B cell (primary cell): ENCODE results near the gene PDXP. TPM values are rescaled to one million over a fixed set of nuclear protein-coding genes. Genes with fewer than 3 reads are reported as not detected.

Experiments used
- ATAC-seq: fragments of 200-7000 bp; cut with Tn5 transposase; one replicate; pipeline ENCODE4 v1.10.0; 2021; ENCODE audit warnings: low read depth, mild to moderate bottlenecking, moderate number of reproducible peaks, moderate library complexity
- CTCF ChIA-PET: fragments of 350-600 bp; sonication (Branson Sonifier 250); formaldehyde crosslinking; loops from one replicate; lab custom pipeline; 2021; ENCODE audit warnings: antibody characterized with exemption, inconsistent platforms; lab: Charles Lee
- POLR2A ChIA-PET: fragments of 350-600 bp; sonication (Branson Sonifier 250); formaldehyde crosslinking; loops from one replicate; lab custom pipeline; 2021; ENCODE audit warnings: antibody characterized with exemption; lab: Charles Lee
- DNase-seq: peaks from one replicate; pipeline ENCODE4 v3.0.0; 2013
- H2AFZ ChIP-seq: 2 replicates; pipeline ENCODE4 v1.6.1; 2012; ENCODE audit warnings: mild to moderate bottlenecking, low read depth, low read length; ENCODE audit not compliant: insufficient read depth, poor library complexity, severe bottlenecking
- H3K27ac ChIP-seq, 2 donors: 1 replicate in 1 of 2; 2 replicates in 1 of 2; pipeline ENCODE4 v1.5.1; 2012 to 2013; ENCODE audit warnings: low read length in 2 of 2, mild to moderate bottlenecking in 2 of 2, moderate library complexity in 1 of 2
- H3K27me3 ChIP-seq, 4 experiments: fragments of 200-600 bp in 1 of 4; sonication (generic) in 1 of 4; replicated peaks in 1 of 4; 1 replicate in 2 of 4; 2 replicates in 2 of 4; pipeline versions ENCODE4 v1.6.1 to v1.7.0; 2013 to 2016; ENCODE audit warnings: low read length in 3 of 4, mild to moderate bottlenecking in 2 of 4, mixed read lengths in 1 of 4, moderate library complexity in 1 of 4; ENCODE audit not compliant: insufficient read depth in 4 of 4, control insufficient read depth in 3 of 4; ENCODE audit errors: control extremely low read depth in 1 of 4
- H3K36me3 ChIP-seq, 2 experiments: replicated peaks in 1 of 2; 1 replicate in 1 of 2; 2 replicates in 1 of 2; pipeline versions ENCODE4 v1.6.1 to v1.7.1; 2013; ENCODE audit warnings: low read length in 1 of 2; ENCODE audit not compliant: insufficient read depth in 2 of 2, control insufficient read depth in 1 of 2; ENCODE audit errors: control extremely low read depth in 1 of 2, extremely low read depth in 1 of 2
- H3K4me1 ChIP-seq, 2 donors: fragments of 200-600 bp in 1 of 2; sonication (generic) in 1 of 2; 1 replicate in 1 of 2; 2 replicates in 1 of 2; pipeline versions ENCODE4 v1.5.1 to v1.6.1; 2013 to 2017; ENCODE audit warnings: low read length in 2 of 2; ENCODE audit not compliant: control insufficient read depth in 2 of 2, insufficient read depth in 2 of 2
- H3K4me2 ChIP-seq: replicated peaks from 2 replicates; pipeline ENCODE3; 2012; ENCODE audit warnings: mild to moderate bottlenecking, low read depth, low read length; ENCODE audit not compliant: poor library complexity, severe bottlenecking
- H3K4me3 ChIP-seq, 5 experiments: fragments of 200-600 bp in 1 of 5; sonication (generic) in 1 of 5; 1 replicate in 3 of 5; 2 replicates in 2 of 5; pipeline versions ENCODE4 v1.5.1 to v1.7.0; 2011 to 2016; ENCODE audit warnings: low read length in 4 of 5, mild to moderate bottlenecking in 4 of 5, low read depth in 2 of 5, control low read depth in 1 of 5, moderate library complexity in 1 of 5; ENCODE audit not compliant: insufficient read depth in 1 of 5; ENCODE audit errors: control extremely low read depth in 1 of 5, extremely low read depth in 1 of 5
- H3K79me2 ChIP-seq: fragments of 200-600 bp; sonication (generic); one replicate; pipeline ENCODE4 v1.6.0; 2016; ENCODE audit warnings: low read length; ENCODE audit not compliant: control insufficient read depth, insufficient read depth
- H3K9ac ChIP-seq: fragments of 200-600 bp; sonication (generic); 2 replicates; pipeline ENCODE4 v1.6.1; 2017; ENCODE audit warnings: mild to moderate bottlenecking, low read length, moderate library complexity
- H3K9me3 ChIP-seq, 3 donors: one replicate each; pipeline versions ENCODE4 v1.6.1 to v1.7.1; 2013; ENCODE audit warnings: low read length in 2 of 3; ENCODE audit not compliant: control insufficient read depth in 2 of 3, insufficient read depth in 1 of 3; ENCODE audit errors: control extremely low read depth in 1 of 3
- H4K20me1 ChIP-seq: 2 replicates; pipeline ENCODE4 v1.6.0; 2012; ENCODE audit warnings: mild to moderate bottlenecking, low read length; ENCODE audit not compliant: insufficient read depth, control insufficient read depth, poor library complexity, severe bottlenecking
- H3K27ac Mint-ChIP-seq: one replicate; pipeline ENCODE4 v1.8.0; 2021; ENCODE audit warnings: mixed read lengths
- H3K27me3 Mint-ChIP-seq: one replicate; pipeline ENCODE4 v1.8.0; 2021; ENCODE audit warnings: mixed read lengths
- H3K4me1 Mint-ChIP-seq: one replicate; pipeline ENCODE4 v1.8.0; 2021; ENCODE audit warnings: mixed read lengths
- H3K4me3 Mint-ChIP-seq: one replicate; pipeline ENCODE4 v1.8.0; 2021; ENCODE audit warnings: mixed read lengths
- H3K9me3 Mint-ChIP-seq: one replicate; pipeline ENCODE4 v1.8.0; 2022; ENCODE audit warnings: mixed read lengths; ENCODE audit not compliant: insufficient read depth
- CTCF ChIP-seq: fragments of 200-600 bp; IDR thresholded peaks from one replicate; pipeline ENCODE4 v1.8.0; 2022; ENCODE audit warnings: antibody characterized with exemption, mild to moderate bottlenecking
- EZH2 ChIP-seq: IDR thresholded peaks from 2 replicates; pipeline ENCODE4 v1.6.1; 2012; ENCODE audit warnings: borderline replicate concordance, low read depth, mild to moderate bottlenecking, moderate library complexity, low read length; ENCODE audit not compliant: insufficient read depth, poor library complexity, severe bottlenecking
- WGBS: methylation state at CpG from one replicate; pipeline ENCODE4 v1.1.5; 2013; ENCODE audit warnings: missing lambda C conversion rate; ENCODE audit not compliant: insufficient coverage; 5-methylcytosine and 5-hydroxymethylcytosine counted together
- intact Hi-C: fragments of 100-400 bp; cut with micrococcal nuclease; formaldehyde crosslinking; loops from one replicate; pipeline ENCODE4 v1.10.0; 2022
- polyA plus RNA-seq: library from polyadenylated mRNA; depleted of rRNA; stranded (reverse); fragments of >200 nt; gene quantifications from 2 replicates; pipeline ENCODE4 v1.2.3, GENCODE V29; 2012
- total RNA-seq, 2 donors: library from RNA; stranded (reverse); fragments of 120-200 nt in 1 of 2; gene quantifications; 1 replicate in 1 of 2; 2 replicates in 1 of 2; pipeline versions ENCODE4 v1.2.3 to v1.2.4, GENCODE V29; 2013 to 2022

PDXP gene
- total and polyA plus RNA-seq, 2 donors (not counting 1 experiment from before 2014, with no cell fraction given) = 16.6 to 17.5 TPM

- H3K9me3 ChIP-seq = no peaks in the 10 kb centered on the region
- H3K4me2 ChIP-seq = peak overlapping the region; percentile 95
- H2AFZ ChIP-seq = peak overlapping the region; percentile 53
- peak; percentile 88 for DNase-seq
- ChIA-PET CTCF (interaction anchor here (0.6 to 30.7 kb wide), 8 partner anchors 2 to 234 kb away, joined by 3 to 620 read pairs (median 11); partner anchors contain the start of genes GGA1, LGALS1, NOL12 and PDXP), POLR2A (interaction anchor here (0.6 to 3.4 kb wide), 13 partner anchors 8 to 299 kb away, joined by 3 to 43 read pairs (median 5); partner anchors contain the start of genes ANKRD54, GGA1, LGALS1 and PDXP)
- H4K20me1 ChIP-seq = no peaks in the 10 kb centered on the region
- Mint-ChIP-seq H3K9me3 (no peaks in the 10 kb centered on the region), H3K4me1 (peaks cover 60% of the 10 kb centered on the region), H3K4me3 (peak overlapping the region; percentile 87), H3K27me3 (no peaks in the 10 kb centered on the region), H3K27ac (peak overlapping the region; percentile 97)
- H3K27ac ChIP-seq = peak overlapping the region; percentile 89 to 94
- TF ChIP-seq EZH2 (no peak), CTCF (peak; percentile 19)
- ATAC-seq = peak; percentile 76
- 2% methylated on average over 23 of the region's 24 CpGs for WGBS
- H3K27me3 ChIP-seq = no peaks in the 10 kb centered on the region
- peaks cover 0 to 15% of the 10 kb centered on the region in 2 experiments for H3K36me3 ChIP-seq
- peaks cover 61 to 68% of the 10 kb centered on the region in 2 donors for H3K4me1 ChIP-seq
- H3K9ac ChIP-seq = peak overlapping the region; percentile 54
- intact Hi-C loops = loop anchor here (1.0 to 5.0 kb wide), 5 partner anchors 9 to 113 kb away; partner anchors contain the start of gene GGA1
- peaks cover 2% of the 10 kb centered on the region for H3K79me2 ChIP-seq
- H3K4me3 ChIP-seq = peak overlapping the region in 4 of 5 experiments; percentile 30 to 56 (median 40)
Observed at GRCh38 chr22:37633625-37634416, 24.7 kb upstream of the PDXP start.
